Placental epithelial cell (primary cell): ENCODE results near the gene KLHL4. TPM values are rescaled to one million over a fixed set of nuclear protein-coding genes. Genes with fewer than 3 reads are reported as not detected.

Source experiments
- total RNA-seq: library from RNA; depleted of rRNA; stranded (reverse); fragments of >200 nt; gene quantifications from 2 replicates; pipeline ENCODE4 v1.2.3, GENCODE V29; 2012

The KLHL4 gene
- total RNA-seq = 16.1 and 49.2 TPM in 2 replicates

GRCh38 chrX:87517571-87518141 lies at the start of gene KLHL4:
Gene KLHL4 (plus strand): TSS chrX:87517802. CDS start chrX:87517894, 92 bp downstream.

